Measurements from ENCODE around the gene VPS11.

The VPS11 gene

GRCh38 chr11:119093942-119094815 is 26.6 kb downstream of the VPS11 start:
- H4K8ac ChIP-seq (ENCODE audit: low read depth, low read length), result no peak overlapping the region
- H2BK120ac ChIP-seq (ENCODE audit: low read depth, low read length), result no peak overlapping the region

GRCh38 chr11:119094816-119095065 is 27.1 kb downstream of the VPS11 start:
- Histone ChIP-seq H3K27ac (replicated peaks; ENCODE audit: low read length) (peak overlapping the region; percentile 71), H3K4me3 (ENCODE audit: low read length in 2 of 2) (peak overlapping the region; percentile 94 to 100), H3K27me3 (ENCODE audit: control insufficient read depth in 3 of 3, insufficient read depth in 3 of 3, low read depth in 1 of 3, low read length in 3 of 3) (no peaks in the 10 kb centered on the region), H3K9me3 (replicated peaks in 1 of 2; ENCODE audit: control insufficient read depth in 2 of 2, insufficient read depth in 1 of 2, low read depth in 1 of 2, low read length in 2 of 2) (no peaks in the 10 kb centered on the region), H2BK12ac (ENCODE audit: low read length) (no peak overlapping the region), H4K91ac (ENCODE audit: low read depth, low read length, poor library complexity) (no peak overlapping the region), H2AFZ (ENCODE audit: low read length) (peak overlapping the region; percentile 15), H3K36me3 (replicated peaks in 1 of 2; ENCODE audit: control insufficient read depth in 2 of 2, insufficient read depth in 2 of 2, low read length in 2 of 2) (peaks cover 41 to 67% of the 10 kb centered on the region in 2 donors), H3K4ac (ENCODE audit: low read length) (no peak overlapping the region), H3K4me1 (ENCODE audit: control insufficient read depth in 2 of 2, insufficient read depth in 1 of 2, low read depth in 1 of 2, low read length in 2 of 2) (peaks cover 15 to 19% of the 10 kb centered on the region in 2 donors), H2AK5ac (ENCODE audit: low read depth, low read length) (peak overlapping the region; percentile 83), H4K8ac (ENCODE audit: low read depth, low read length) (no peak overlapping the region), H3K79me1 (ENCODE audit: low read depth, low read length) (peaks cover 10% of the 10 kb centered on the region), H3K23ac (ENCODE audit: low read depth, low read length, poor library complexity) (peak overlapping the region; percentile 100), H2BK120ac (ENCODE audit: low read depth, low read length) (no peak overlapping the region), H2BK15ac (ENCODE audit: low read length) (no peak overlapping the region), H3K4me2 (ENCODE audit: insufficient read depth, low read length, poor library complexity, severe bottlenecking) (peak overlapping the region; percentile 69), H3K14ac (ENCODE audit: low read length) (no peak overlapping the region), H2BK5ac (ENCODE audit: low read length) (peak overlapping the region; percentile 82), H3K9ac (ENCODE audit: low read depth, low read length, poor library complexity) (peak overlapping the region; percentile 99), H3K18ac (ENCODE audit: low read length) (peak overlapping the region; percentile 98)
- DNase-seq (ENCODE audit: low spot score), result peak; percentile 70
- no CpG with 5 or more reads among the region's 19 CpGs for WGBS, 2 donors (ENCODE audit: extremely low coverage in 2 of 2, insufficient read length in 2 of 2, insufficient replicate concordance in 1 of 2)

More at GRCh38 chr11:119093942-119094815, 26.6 kb downstream of the VPS11 start:
- Histone ChIP-seq H3K4me3 (ENCODE audit: low read length in 2 of 2) (peak overlapping the region; percentile 94 to 100), H2BK12ac (ENCODE audit: low read length) (no peak overlapping the region), H3K23ac (ENCODE audit: low read depth, low read length, poor library complexity) (peak overlapping the region; percentile 100), H2BK15ac (ENCODE audit: low read length) (no peak overlapping the region), H3K4me2 (ENCODE audit: insufficient read depth, low read length, poor library complexity, severe bottlenecking) (peak overlapping the region; percentile 69), H3K18ac (ENCODE audit: low read length) (peak overlapping the region; percentile 98), H3K9me3 (replicated peaks in 1 of 2; ENCODE audit: control insufficient read depth in 2 of 2, insufficient read depth in 1 of 2, low read depth in 1 of 2, low read length in 2 of 2) (no peaks in the 10 kb centered on the region), H4K91ac (ENCODE audit: low read depth, low read length, poor library complexity) (no peak overlapping the region), H2AFZ (ENCODE audit: low read length) (no peak overlapping the region), H3K4ac (ENCODE audit: low read length) (no peak overlapping the region), H3K14ac (ENCODE audit: low read length) (peak overlapping the region; percentile 65), H2AK5ac (ENCODE audit: low read depth, low read length) (peak overlapping the region; percentile 83), H3K36me3 (replicated peaks in 1 of 2; ENCODE audit: control insufficient read depth in 2 of 2, insufficient read depth in 2 of 2, low read length in 2 of 2) (peaks cover 44 to 72% of the 10 kb centered on the region in 2 donors), H3K79me1 (ENCODE audit: low read depth, low read length) (peaks cover 10% of the 10 kb centered on the region), H2BK5ac (ENCODE audit: low read length) (peak overlapping the region; percentile 82), H3K9ac (ENCODE audit: low read depth, low read length, poor library complexity) (peak overlapping the region; percentile 99), H3K27ac (replicated peaks; ENCODE audit: low read length) (peak overlapping the region; percentile 10), H3K27me3 (ENCODE audit: control insufficient read depth in 3 of 3, insufficient read depth in 3 of 3, low read depth in 1 of 3, low read length in 3 of 3) (no peaks in the 10 kb centered on the region), H3K4me1 (ENCODE audit: control insufficient read depth in 2 of 2, insufficient read depth in 1 of 2, low read depth in 1 of 2, low read length in 2 of 2) (peaks cover 15 to 19% of the 10 kb centered on the region in 2 donors)
- WGBS, 2 donors (ENCODE audit: extremely low coverage in 2 of 2, insufficient read length in 2 of 2, insufficient replicate concordance in 1 of 2), result no CpG with 5 or more reads among the region's 81 CpGs
- DNase-seq (ENCODE audit: low spot score), result no peak

GRCh38 chr11:119095066-119095880 is 27.7 kb downstream of the VPS11 start:
- H3K4me2 ChIP-seq (ENCODE audit: insufficient read depth, low read length, poor library complexity, severe bottlenecking), result peak overlapping the region; percentile 69
- H2BK5ac ChIP-seq (ENCODE audit: low read length), result peak overlapping the region; percentile 76
- H3K4ac ChIP-seq (ENCODE audit: low read length), result no peak overlapping the region
- peak overlapping the region; percentile 15 for H2AFZ ChIP-seq (ENCODE audit: low read length)
- peak overlapping the region; percentile 99 for H3K9ac ChIP-seq (ENCODE audit: low read depth, low read length, poor library complexity)
- peak; percentile 100 for DNase-seq (ENCODE audit: low spot score)
- peaks cover 41 to 67% of the 10 kb centered on the region in 2 donors for H3K36me3 ChIP-seq (replicated peaks in 1 of 2; ENCODE audit: control insufficient read depth in 2 of 2, insufficient read depth in 2 of 2, low read length in 2 of 2)
- peaks cover 15 to 22% of the 10 kb centered on the region in 2 donors for H3K4me1 ChIP-seq (ENCODE audit: control insufficient read depth in 2 of 2, insufficient read depth in 1 of 2, low read depth in 1 of 2, low read length in 2 of 2)
- no CpG with 5 or more reads among the region's 79 CpGs for WGBS, 2 donors (ENCODE audit: extremely low coverage in 2 of 2, insufficient read length in 2 of 2, insufficient replicate concordance in 1 of 2)
- H3K18ac ChIP-seq (ENCODE audit: low read length), result peak overlapping the region; percentile 98
- no peaks in the 10 kb centered on the region for H3K9me3 ChIP-seq (replicated peaks in 1 of 2; ENCODE audit: control insufficient read depth in 2 of 2, insufficient read depth in 1 of 2, low read depth in 1 of 2, low read length in 2 of 2)
- H3K27me3 ChIP-seq (ENCODE audit: control insufficient read depth in 3 of 3, insufficient read depth in 3 of 3, low read depth in 1 of 3, low read length in 3 of 3), result no peaks in the 10 kb centered on the region
- no peak overlapping the region for H2BK15ac ChIP-seq (ENCODE audit: low read length)
- H3K27ac ChIP-seq (replicated peaks; ENCODE audit: low read length), result peak overlapping the region; percentile 71
- peaks cover 10% of the 10 kb centered on the region for H3K79me1 ChIP-seq (ENCODE audit: low read depth, low read length)
- no peak overlapping the region for H4K91ac ChIP-seq (ENCODE audit: low read depth, low read length, poor library complexity)
- no peak overlapping the region for H2BK12ac ChIP-seq (ENCODE audit: low read length)
- H3K14ac ChIP-seq (ENCODE audit: low read length), result peak overlapping the region; percentile 21
- peak overlapping the region; percentile 73 for H2AK5ac ChIP-seq (ENCODE audit: low read depth, low read length)
- H3K4me3 ChIP-seq (ENCODE audit: low read length in 2 of 2), result peak overlapping the region; percentile 94 to 100
- H2BK120ac ChIP-seq (ENCODE audit: low read depth, low read length), result no peak overlapping the region
- H4K8ac ChIP-seq (ENCODE audit: low read depth, low read length), result no peak overlapping the region
- H3K23ac ChIP-seq (ENCODE audit: low read depth, low read length, poor library complexity), result peak overlapping the region; percentile 100

GRCh38 chr11:119099711-119100110 is 32.1 kb downstream of the VPS11 start:
- DNase-seq (ENCODE audit: low spot score), result no peak
- no CpG with 5 or more reads among the region's 6 CpGs for WGBS, 2 donors (ENCODE audit: extremely low coverage in 2 of 2, insufficient read length in 2 of 2, insufficient replicate concordance in 1 of 2)
- H3K14ac ChIP-seq (ENCODE audit: low read length), result no peak overlapping the region

More at GRCh38 chr11:119099711-119100110, 32.1 kb downstream of the VPS11 start:
- no peak overlapping the region for H3K27ac ChIP-seq (replicated peaks; ENCODE audit: low read length)
- no peak overlapping the region for H4K8ac ChIP-seq (ENCODE audit: low read depth, low read length)
- no peak overlapping the region for H2BK12ac ChIP-seq (ENCODE audit: low read length)
- no peak overlapping the region for H3K18ac ChIP-seq (ENCODE audit: low read length)
- no peak overlapping the region for H3K9ac ChIP-seq (ENCODE audit: low read depth, low read length, poor library complexity)
- H3K36me3 ChIP-seq (replicated peaks in 1 of 2; ENCODE audit: control insufficient read depth in 2 of 2, insufficient read depth in 2 of 2, low read length in 2 of 2), result peaks cover 20 to 28% of the 10 kb centered on the region in 2 donors
- no peaks in the 10 kb centered on the region for H3K27me3 ChIP-seq (ENCODE audit: control insufficient read depth in 3 of 3, insufficient read depth in 3 of 3, low read depth in 1 of 3, low read length in 3 of 3)
- no peak overlapping the region for H2BK120ac ChIP-seq (ENCODE audit: low read depth, low read length)
- peaks cover 9% of the 10 kb centered on the region in 2 donors for H3K4me1 ChIP-seq (ENCODE audit: control insufficient read depth in 2 of 2, insufficient read depth in 1 of 2, low read depth in 1 of 2, low read length in 2 of 2)
- no peak overlapping the region for H2AK5ac ChIP-seq (ENCODE audit: low read depth, low read length)
- H3K23ac ChIP-seq (ENCODE audit: low read depth, low read length, poor library complexity), result no peak overlapping the region
- H2BK15ac ChIP-seq (ENCODE audit: low read length), result no peak overlapping the region
- H3K4me2 ChIP-seq (ENCODE audit: insufficient read depth, low read length, poor library complexity, severe bottlenecking), result no peak overlapping the region
- H2AFZ ChIP-seq (ENCODE audit: low read length), result no peak overlapping the region
- H3K79me1 ChIP-seq (ENCODE audit: low read depth, low read length), result peaks cover 10% of the 10 kb centered on the region
- no peaks in the 10 kb centered on the region for H3K9me3 ChIP-seq (replicated peaks in 1 of 2; ENCODE audit: control insufficient read depth in 2 of 2, insufficient read depth in 1 of 2, low read depth in 1 of 2, low read length in 2 of 2)
- H2BK5ac ChIP-seq (ENCODE audit: low read length), result no peak overlapping the region
- H3K4me3 ChIP-seq (ENCODE audit: low read length in 2 of 2), result no peak overlapping the region
- no peak overlapping the region for H3K4ac ChIP-seq (ENCODE audit: low read length)
- H4K91ac ChIP-seq (ENCODE audit: low read depth, low read length, poor library complexity), result no peak overlapping the region
